OCI-LY1 (cell line): ENCODE measurements around the gene PLEKHH1.

Experiments
- H2AFZ ChIP-seq: fragments of 200-600 bp; sonication (generic), shearing (Covaris generic); 2 replicates; pipeline ENCODE4 v1.6.0; 2014; ENCODE audit warnings: antibody characterized with exemption, mild to moderate bottlenecking, low read length
- H3F3A ChIP-seq: fragments of 200-600 bp; sonication (generic), shearing (Covaris generic); 2 replicates; pipeline ENCODE4 v1.6.0; 2014; ENCODE audit warnings: mild to moderate bottlenecking, antibody characterized with exemption, low read length, moderate library complexity; ENCODE audit not compliant: insufficient read depth
- H3K27ac ChIP-seq: fragments of 200-600 bp; sonication (generic); 2 replicates; pipeline ENCODE4 v1.5.1; 2014; ENCODE audit warnings: low read length, mixed run types, mild to moderate bottlenecking, low read depth; ENCODE audit not compliant: poor library complexity, severe bottlenecking
- H3K27me3 ChIP-seq: fragments of 200-600 bp; sonication (generic); 2 replicates; pipeline ENCODE4 v1.6.0; 2014; ENCODE audit warnings: antibody characterized with exemption, mild to moderate bottlenecking, low read length, moderate library complexity; ENCODE audit not compliant: insufficient read depth
- H3K36me3 ChIP-seq: fragments of 200-600 bp; sonication (generic); 2 replicates; pipeline ENCODE4 v1.6.1; 2014; ENCODE audit warnings: mild to moderate bottlenecking, antibody characterized with exemption, low read length, moderate library complexity, mixed read lengths; ENCODE audit not compliant: insufficient read depth
- H3K4me1 ChIP-seq: fragments of 200-600 bp; sonication (generic); 2 replicates; pipeline ENCODE4 v1.5.1; 2014; ENCODE audit warnings: mild to moderate bottlenecking, low read length, moderate library complexity; ENCODE audit not compliant: insufficient read depth, severe bottlenecking
- H3K4me2 ChIP-seq: fragments of 200-600 bp; sonication (generic), shearing (Covaris generic); 2 replicates; pipeline ENCODE4 v1.6.1; 2014; ENCODE audit warnings: low read length
- H3K4me3 ChIP-seq: fragments of 200-600 bp; sonication (generic); 2 replicates; pipeline ENCODE4 v1.5.1; 2014; ENCODE audit warnings: low read length, low read depth, mild to moderate bottlenecking, mixed read lengths; ENCODE audit not compliant: poor library complexity, severe bottlenecking
- H3K79me2 ChIP-seq: fragments of 200-600 bp; shearing (Covaris generic); 2 replicates; pipeline ENCODE4 v1.6.1; 2016; ENCODE audit warnings: mixed run types, low read length, mixed read lengths; ENCODE audit not compliant: insufficient read depth
- H3K9ac ChIP-seq: fragments of 200-600 bp; sonication (generic), shearing (Covaris generic); 2 replicates; pipeline ENCODE4 v1.6.1; 2014; ENCODE audit warnings: mild to moderate bottlenecking, low read length, mixed read lengths
- H3K9me2 ChIP-seq: fragments of 200-600 bp; sonication (generic), shearing (Covaris generic); 2 replicates; pipeline ENCODE4 v1.6.1; 2014; ENCODE audit warnings: low read depth, mild to moderate bottlenecking, low read length, mixed read lengths
- H3K9me3 ChIP-seq: fragments of 200-600 bp; shearing (Covaris generic); 2 replicates; pipeline ENCODE4 v1.6.1; 2014; ENCODE audit warnings: low read length, mixed read lengths
- H4K20me1 ChIP-seq: fragments of 200-600 bp; sonication (generic), shearing (Covaris generic); 2 replicates; pipeline ENCODE4 v1.6.0; 2016; ENCODE audit warnings: mild to moderate bottlenecking, low read length; ENCODE audit not compliant: insufficient read depth
- CTCF ChIP-seq: fragments of 200-600 bp; sonication (generic), shearing (Covaris generic); IDR thresholded peaks from 2 replicates; pipeline ENCODE4 v1.5.1; 2017; ENCODE audit warnings: mild to moderate bottlenecking, antibody characterized with exemption, low read length, moderate library complexity, mixed read lengths
- EZH2 ChIP-seq: fragments of 200-600 bp; sonication (generic), shearing (Covaris generic); IDR thresholded peaks from 2 replicates; pipeline ENCODE4 v1.8.0; 2017; ENCODE audit warnings: borderline replicate concordance, mixed run types, mild to moderate bottlenecking, antibody characterized with exemption, low read length, moderate library complexity, mixed read lengths

The PLEKHH1 gene

GRCh38 chr14:67555518-67556090, 22.5 kb downstream of the PLEKHH1 start:
- Histone ChIP-seq H3K36me3 (no peaks in the 10 kb centered on the region), H3K9ac (no peak overlapping the region), H3K4me2 (no peak overlapping the region), H3K9me2 (no peaks in the 10 kb centered on the region), H3K27ac (no peak overlapping the region), H3K79me2 (no peaks in the 10 kb centered on the region), H4K20me1 (no peaks in the 10 kb centered on the region), H3K27me3 (no peaks in the 10 kb centered on the region; the same call in 1 of the 2 replicates), H3K9me3 (no peaks in the 10 kb centered on the region), H2AFZ (no peak overlapping the region), H3F3A (no peaks in the 10 kb centered on the region), H3K4me3 (no peak overlapping the region), H3K4me1 (no peaks in the 10 kb centered on the region)
- TF ChIP-seq CTCF = no peak
- TF ChIP-seq EZH2 = no peak

GRCh38 chr14:67556671-67557070, 23.6 kb downstream of the PLEKHH1 start:
- H3F3A ChIP-seq = no peaks in the 10 kb centered on the region
- no peak overlapping the region for H3K4me2 ChIP-seq
- H3K9me3 ChIP-seq = no peaks in the 10 kb centered on the region
- TF ChIP-seq CTCF (no peak), EZH2 (no peak)
- no peaks in the 10 kb centered on the region for H3K9me2 ChIP-seq
- no peak overlapping the region for H2AFZ ChIP-seq
- no peaks in the 10 kb centered on the region for H3K4me1 ChIP-seq
- H3K79me2 ChIP-seq = no peaks in the 10 kb centered on the region
- no peak overlapping the region for H3K9ac ChIP-seq
- H3K27me3 ChIP-seq = no peaks in the 10 kb centered on the region; the same call in 1 of the 2 replicates
- H4K20me1 ChIP-seq = no peaks in the 10 kb centered on the region
- no peak overlapping the region for H3K4me3 ChIP-seq
- no peaks in the 10 kb centered on the region for H3K36me3 ChIP-seq
- H3K27ac ChIP-seq = no peak overlapping the region

- H3K9me3 ChIP-seq = no peaks in the 10 kb centered on the region
- no peaks in the 10 kb centered on the region for H3K4me1 ChIP-seq
- H3K4me2 ChIP-seq = no peak overlapping the region
- no peaks in the 10 kb centered on the region for H3K36me3 ChIP-seq
- H3F3A ChIP-seq = no peaks in the 10 kb centered on the region
- no peak overlapping the region for H2AFZ ChIP-seq
- no peaks in the 10 kb centered on the region for H4K20me1 ChIP-seq
- no peak overlapping the region for H3K9ac ChIP-seq
- H3K79me2 ChIP-seq = no peaks in the 10 kb centered on the region
- no peak overlapping the region for H3K27ac ChIP-seq
- TF ChIP-seq CTCF (no peak), EZH2 (no peak)
- no peak overlapping the region for H3K4me3 ChIP-seq
- H3K27me3 ChIP-seq = no peaks in the 10 kb centered on the region; the same call in 1 of the 2 replicates
- H3K9me2 ChIP-seq = no peaks in the 10 kb centered on the region
These were observed 24.0 kb downstream of the PLEKHH1 start for GRCh38 chr14:67557118-67557517.
